Cerebellar nuclear complex (tissue), 1 donor: ENCODE measurements around the gene RAB43.

Experiments used
- DNase-seq, 2 experiments: peaks; one replicate each; lab custom pipeline; 2025; lab: John Stamatoyannopoulos, UW

Gene RAB43

GRCh38 chr3:129038121-129038855 lies 83.3 kb downstream of the RAB43 start:
- DNase-seq: no peak
